Right ventricle myocardium inferior (tissue), 1 donor: ENCODE measurements around the gene CALD1. TPM values are rescaled to one million over a fixed set of nuclear protein-coding genes. Genes with fewer than 3 reads are reported as not detected.
"Not testable (repeated sequence)": the region's sequence is repeated elsewhere in the genome, so short reads cannot be mapped to it uniquely, and the experiment has no call there.

ENCODE experiments used
- ATAC-seq: fragments of 200-7000 bp; cut with Tn5 transposase; one replicate; pipeline ENCODE4 v1.9.1; 2020; ENCODE audit warnings: mild to moderate bottlenecking, moderate library complexity
- DNase-seq: peaks from one replicate; pipeline ENCODE4 v3.0.0; 2021; ENCODE audit errors: missing footprints
- intact Hi-C: fragments of 100-400 bp; cut with DNase I; formaldehyde crosslinking; loops from one replicate; pipeline ENCODE4 v1.11.0; 2022
- total RNA-seq: library from RNA; stranded (reverse); fragmentation: NEBNext Ultra II Directional; extraction: Animal tissue kit (Norgen Biotek cat#: 25700); gene quantifications from one replicate; pipeline ENCODE4 v1.2.1, GENCODE V29; 2021
- donor health status: DM: no; HTN: yes; CAD: no; lungs with severe emphysema.

The CALD1 gene
- total RNA-seq, 1 donor from 2014 or later, result 99.1 TPM

DNA sequence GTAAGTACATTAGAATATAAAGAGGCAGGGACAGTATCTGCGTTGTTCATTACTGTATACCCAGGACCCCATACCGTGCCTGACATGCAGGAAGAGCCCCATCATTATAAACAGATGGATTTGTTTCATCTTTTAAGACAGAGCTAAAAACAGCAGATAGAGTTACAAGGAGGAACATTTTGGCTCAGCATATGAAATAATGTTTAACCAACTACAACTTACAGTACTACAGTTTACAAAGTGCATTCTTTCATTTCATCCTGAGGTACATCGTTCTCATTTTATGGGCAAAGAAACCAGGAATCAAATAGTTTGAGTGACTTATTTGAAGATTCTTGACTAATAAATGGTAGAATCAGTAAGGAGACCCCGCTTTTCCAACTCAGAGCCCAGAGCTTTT lies 168.8 kb downstream of the CALD1 start:
- intact Hi-C loops, result loop anchor here (5.0 kb wide), 1 partner anchor 316 kb away; no protein-coding TSS in a partner anchor
- ATAC-seq (no peak), DNase-seq (no peak)

DNA sequence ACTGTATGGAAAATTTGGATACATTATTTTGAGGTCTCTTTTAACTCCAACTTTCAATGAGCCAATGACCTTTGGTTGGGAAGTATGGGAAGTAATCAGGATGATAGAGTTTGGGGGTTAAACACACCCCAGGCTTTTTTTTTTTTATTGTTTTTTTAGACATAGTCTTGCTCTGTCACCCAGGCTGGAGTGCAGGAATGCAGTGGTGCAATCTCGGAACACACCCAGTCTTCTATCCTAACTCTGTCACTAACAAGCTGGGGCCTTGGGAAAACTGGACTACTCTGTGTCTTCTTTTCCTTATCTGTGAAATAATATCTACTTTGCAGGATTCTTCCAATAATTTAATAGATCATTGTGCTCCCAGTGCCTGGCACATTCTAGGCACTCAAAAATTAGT lies 169.3 kb downstream of the CALD1 start:
- ATAC-seq (no peak), DNase-seq (no peak)
- intact Hi-C loops, result loop anchor here (5.0 kb wide), 1 partner anchor 316 kb away; no protein-coding TSS in a partner anchor

- no peak for ATAC-seq
- intact Hi-C loops, result loop anchor here (5.0 kb wide), 1 partner anchor 317 kb away; no protein-coding TSS in a partner anchor
These were observed 169.7 kb downstream of the CALD1 start for GRCh38 chr7:134949171-134949570.

GRCh38 chr7:134954197-134955082 lies 175.0 kb downstream of the CALD1 start:
- intact Hi-C loops, result loop anchor here (2.0 kb wide), 1 partner anchor 268 kb away; no protein-coding TSS in a partner anchor
- no peak for DNase-seq
- ATAC-seq, result peak; percentile 46

More at GRCh38 chr7:134949171-134949570, 169.7 kb downstream of the CALD1 start:
- DNase-seq, result no peak

DNA sequence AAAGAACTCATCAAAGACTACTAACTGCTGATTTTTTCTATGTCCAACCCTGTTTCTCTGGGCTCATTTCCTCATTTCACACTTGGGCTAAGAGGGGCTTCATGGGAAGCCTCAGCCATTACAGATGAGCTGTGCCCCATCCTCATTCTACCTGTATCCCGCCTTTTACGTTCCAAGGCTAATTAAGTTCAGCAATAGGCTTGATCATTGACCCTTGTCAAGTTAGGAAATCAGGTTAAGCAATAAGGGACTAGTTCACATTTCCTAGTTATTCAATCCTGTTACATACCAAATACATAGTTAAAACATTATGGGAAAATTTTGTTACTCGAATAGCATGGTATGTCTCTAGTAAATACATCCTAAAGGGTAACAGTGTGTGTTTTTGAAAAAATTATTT lies 177.6 kb downstream of the CALD1 start:
- DNase-seq, result no peak
- intact Hi-C loops, result no loop called here
- ATAC-seq, result no peak

GRCh38 chr7:134959810-134960209 lies 180.4 kb downstream of the CALD1 start:
- intact Hi-C loops, result no loop called here
- ATAC-seq, result no peak

DNA sequence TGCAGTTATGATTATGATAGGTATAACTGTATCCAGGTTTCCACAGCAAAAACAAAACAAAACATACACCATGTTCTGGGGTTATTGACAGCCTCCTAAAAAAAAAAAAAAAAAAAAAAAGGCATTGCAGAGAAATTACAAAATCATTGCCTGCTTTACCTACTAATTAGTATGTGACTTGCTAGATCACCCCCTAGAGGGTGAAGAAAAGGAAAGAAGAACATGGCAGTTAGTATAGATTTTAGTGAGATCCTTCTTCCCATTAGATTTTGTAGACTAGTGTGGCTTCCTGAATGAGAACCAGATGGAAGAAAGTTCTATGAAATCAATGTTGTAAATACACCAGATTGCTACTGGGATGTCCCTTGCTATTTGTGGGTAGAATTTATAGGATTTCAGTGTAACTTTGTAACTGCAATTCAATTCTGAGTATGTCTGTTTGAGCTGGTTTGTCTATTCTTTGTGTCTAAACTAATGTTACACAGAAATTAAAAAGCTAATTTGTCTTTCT lies 182.9 kb downstream of the CALD1 start:
- ATAC-seq, result no peak
- intact Hi-C loops, result no loop called here
- DNase-seq, result no peak

More at GRCh38 chr7:134959810-134960209, 180.4 kb downstream of the CALD1 start:
- DNase-seq, result no peak

DNA sequence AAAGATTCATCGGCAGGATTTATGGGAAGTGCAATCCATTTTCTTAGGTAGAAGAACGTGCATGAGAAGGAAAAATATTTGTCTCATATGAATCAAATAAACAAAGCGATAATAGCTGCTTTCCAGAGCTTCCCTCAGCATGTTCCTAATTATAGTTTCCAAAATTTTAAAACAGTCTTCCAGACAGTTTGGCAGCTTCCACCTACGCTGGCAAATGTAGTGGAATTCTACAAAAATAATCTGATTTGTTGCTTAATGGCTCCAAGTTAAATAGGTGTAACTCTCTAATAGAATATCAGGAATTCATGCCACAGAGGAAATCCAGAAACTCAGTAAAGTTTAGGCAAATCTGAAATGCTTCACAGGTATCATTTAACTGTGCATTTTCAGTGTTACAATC lies 183.6 kb downstream of the CALD1 start:
- no peak for ATAC-seq
- no peak for DNase-seq
- intact Hi-C loops, result no loop called here

- no peak for DNase-seq
- intact Hi-C loops, result no loop called here
- no peak for ATAC-seq
These were observed 187.3 kb downstream of the CALD1 start for GRCh38 chr7:134966691-134967090.

DNA sequence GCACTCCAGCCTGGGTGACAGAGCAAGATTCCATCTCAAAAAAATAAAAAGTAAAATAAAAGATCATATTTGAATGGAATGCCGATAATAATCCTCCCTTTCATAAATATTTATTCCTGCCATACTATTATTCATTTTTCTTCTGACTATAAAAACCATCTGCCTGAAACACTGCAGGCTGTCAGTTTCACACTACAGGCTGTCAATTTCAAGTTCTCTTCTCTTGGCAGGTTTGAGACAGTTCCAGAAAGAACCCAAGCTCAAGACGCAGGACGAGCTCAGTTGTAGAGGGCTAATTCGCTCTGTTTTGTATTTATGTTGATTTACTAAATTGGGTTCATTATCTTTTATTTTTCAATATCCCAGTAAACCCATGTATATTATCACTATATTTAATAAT lies 188.7 kb downstream of the CALD1 start:
- DNase-seq (no peak), ATAC-seq (no peak)
- intact Hi-C loops, result no loop called here

GRCh38 chr7:134981645-134982044 lies 202.2 kb downstream of the CALD1 start:
- intact Hi-C loops, ATAC-seq, DNase-seq: not testable (repeated sequence)

GRCh38 chr7:134985894-134986362 lies 206.5 kb downstream of the CALD1 start:
- intact Hi-C loops, result loop anchor here (1.0 to 2.0 kb wide), 2 partner anchors 161 to 184 kb away; partner anchors contain the start of gene CYREN
- ATAC-seq, result no peak
- no peak for DNase-seq

DNA sequence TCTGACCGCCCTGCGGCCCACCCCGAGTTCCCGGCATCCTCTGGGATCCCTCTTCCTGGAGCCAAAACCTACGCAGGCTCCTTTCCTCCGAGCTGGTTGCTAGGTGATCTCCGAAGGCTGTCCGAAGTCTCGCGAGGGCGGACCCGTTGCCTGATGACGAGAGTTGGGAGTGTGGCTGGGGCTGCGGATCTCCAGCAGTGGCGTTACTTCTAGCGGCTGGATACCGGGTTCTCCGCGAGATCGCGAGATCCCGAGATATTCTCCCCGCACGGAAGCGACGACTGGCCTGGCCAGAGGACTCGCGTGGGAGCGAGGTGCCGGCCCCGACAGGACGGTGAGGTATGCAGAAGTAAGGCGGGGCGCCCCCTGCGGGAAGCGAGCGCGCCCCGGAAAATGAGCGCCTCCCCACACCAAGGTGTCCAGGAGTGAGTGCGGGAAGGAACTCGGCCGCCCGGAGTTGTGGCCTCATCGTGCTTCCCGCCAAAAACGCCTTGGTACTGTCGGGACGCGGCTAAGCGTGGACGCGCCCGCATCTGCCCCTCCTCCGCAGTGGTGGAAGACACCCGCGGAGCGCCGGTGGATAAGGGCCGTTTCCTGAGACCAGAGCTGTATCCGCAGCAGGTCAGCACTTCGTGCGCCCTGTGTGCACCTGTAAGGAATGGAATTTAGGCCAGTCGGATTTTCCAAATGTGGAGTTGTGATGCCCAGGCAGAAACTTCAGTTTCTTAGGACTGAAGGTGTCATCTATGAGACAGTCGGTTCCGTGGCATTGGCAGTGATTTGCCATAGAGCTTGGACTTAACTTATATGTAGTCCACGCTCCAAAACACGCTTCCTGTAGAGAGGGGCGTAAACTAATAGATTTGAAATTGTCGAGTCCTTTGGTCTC lies 207.2 kb downstream of the CALD1 start, which contains the start of gene AGBL3:
AGBL3 (plus strand) TSS at position 146 of the 889 bp plus-strand sequence. CDS start 1,426 bp downstream, outside the sequence.
- DNase-seq, result peak; percentile 99
- intact Hi-C loops, result loop anchor here (1.0 to 2.0 kb wide), 2 partner anchors 160 to 184 kb away; partner anchors contain the start of gene CYREN
- ATAC-seq, result peak; percentile 98

DNA sequence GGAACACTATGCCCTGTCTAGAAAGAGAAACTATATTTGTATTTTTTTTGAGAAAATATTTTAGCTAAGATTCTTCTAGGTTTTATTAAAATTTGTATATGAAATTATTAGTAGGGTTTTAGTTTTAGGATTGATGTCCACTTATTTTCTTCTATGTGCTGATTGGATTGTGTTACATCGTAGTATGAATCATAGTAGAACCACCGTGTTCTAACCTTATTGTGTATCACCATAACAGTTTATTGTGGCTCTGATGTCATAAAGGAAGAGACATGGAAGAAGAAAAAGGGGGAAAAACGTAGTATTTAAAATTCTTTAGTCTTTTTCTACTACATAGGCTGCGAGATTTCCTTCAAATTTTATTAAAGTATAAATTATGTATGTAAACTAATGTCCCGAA lies 208.7 kb downstream of the CALD1 start:
- no peak for DNase-seq
- ATAC-seq, result no peak
- intact Hi-C loops, result no loop called here

DNA sequence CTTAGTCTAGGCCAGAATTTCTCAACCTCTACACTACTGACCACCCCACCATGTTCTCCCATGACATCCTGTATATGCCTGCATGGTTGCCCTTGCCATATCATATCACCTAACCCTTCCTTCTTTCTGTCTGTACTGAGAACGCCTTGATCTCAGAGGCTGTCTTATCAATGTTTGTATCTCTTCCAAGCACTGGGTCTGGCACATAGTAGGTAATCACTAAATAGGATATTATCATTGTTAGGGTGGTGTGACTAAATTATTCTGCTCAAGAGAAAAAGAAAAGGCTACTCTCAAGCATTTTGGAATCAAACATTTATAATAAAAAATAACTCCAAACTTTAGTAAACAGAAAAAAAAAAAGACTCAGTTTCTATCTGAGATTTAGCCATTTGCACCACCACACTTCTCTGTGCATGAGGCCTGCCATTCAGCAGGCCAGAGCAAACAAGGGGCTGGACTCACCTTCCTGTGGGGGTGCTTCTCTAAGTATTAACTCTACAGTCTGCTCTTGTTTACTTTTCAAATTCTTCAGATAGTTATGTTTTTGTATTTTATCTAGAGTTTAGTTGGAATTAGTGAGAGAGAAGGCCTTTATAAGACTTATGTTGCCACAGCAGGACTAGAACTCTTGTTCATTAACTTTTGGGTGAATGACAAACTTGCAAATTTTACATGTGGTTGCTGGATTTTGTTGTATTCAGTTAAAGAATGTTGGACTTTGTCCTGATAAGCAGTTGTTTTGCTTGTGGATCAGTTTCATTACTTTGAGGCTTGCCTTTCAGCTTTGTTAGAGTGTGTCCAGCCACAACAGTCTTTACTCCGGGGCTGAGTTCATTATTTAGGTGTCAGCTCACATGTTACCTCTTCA lies 212.3 kb downstream of the CALD1 start:
- DNase-seq (no peak), ATAC-seq (no peak)
- intact Hi-C loops, result no loop called here

GRCh38 chr7:134992626-134993179 lies 213.3 kb downstream of the CALD1 start:
- ATAC-seq (peak; percentile 23), DNase-seq (no peak)
- intact Hi-C loops, result no loop called here

GRCh38 chr7:134993877-134994456 lies 214.5 kb downstream of the CALD1 start:
- intact Hi-C loops, result no loop called here
- DNase-seq (no peak), ATAC-seq (no peak)
